ENCODE results near the gene ASB11.

GRCh38 chrX:15358533-15358932, 43.1 kb upstream of the ASB11 start:
- TF ChIP-seq CTCF (conservative IDR thresholded peaks at IDR 0.05 in 1 of 2, IDR thresholded peaks at IDR 0.05 in 1 of 2; ENCODE audit: extremely low read depth in 1 of 2, insufficient read depth in 1 of 2, low read depth in 1 of 2, low read length in 2 of 2): no peak
- TF ChIP-seq EZH2 (IDR thresholded peaks at IDR 0.05; ENCODE audit: borderline replicate concordance, low read length): no peak

Measured in mammary epithelial cell (primary cell).